Ascending aorta (tissue), 2 donors: ENCODE measurements around the gene EPC1. TPM values are rescaled to one million over a fixed set of nuclear protein-coding genes. Genes with fewer than 3 reads are reported as not detected.

Source experiments
- DNase-seq, 2 donors: peaks; one replicate each; pipeline ENCODE4 v3.0.0-alpha.2; 2019; ENCODE audit warnings: low spot score in 2 of 2
- H3K27ac ChIP-seq, 2 donors: fragments of 200-600 bp; sonication (generic); one replicate each; pipeline ENCODE4 v1.5.1; 2016 to 2017; ENCODE audit warnings: mild to moderate bottlenecking in 1 of 2
- H3K27me3 ChIP-seq: fragments of 200-600 bp; sonication (generic); one replicate; pipeline ENCODE4 v1.5.1; 2017
- H3K36me3 ChIP-seq, 2 donors: fragments of 200-600 bp; sonication (generic); one replicate each; pipeline ENCODE4 v1.5.1; 2016
- H3K4me1 ChIP-seq, 2 donors: fragments of 200-600 bp; sonication (generic); one replicate each; pipeline ENCODE4 v1.5.1; 2016 to 2017; ENCODE audit warnings: mild to moderate bottlenecking in 1 of 2
- H3K4me3 ChIP-seq, 2 donors: fragments of 200-600 bp; sonication (generic); one replicate each; pipeline ENCODE4 v1.5.1; 2016 to 2017; ENCODE audit warnings: mild to moderate bottlenecking in 1 of 2
- H3K9me3 ChIP-seq, 2 donors: fragments of 200-600 bp; sonication (generic); one replicate each; pipeline ENCODE4 v1.5.1; 2016
- intact Hi-C: fragments of 100-400 bp; cut with DNase I; formaldehyde crosslinking; loops from one replicate; pipeline ENCODE4 v1.15.1; 2023
- total RNA-seq: library from RNA; depleted of rRNA; stranded (reverse); fragments of >200 nt; gene quantifications from one replicate; pipeline ENCODE4 v1.1.0, GENCODE V29; 2016
- TF ChIP-seq, protein P1 (sequence below), 3 experiments: fragments of 200-600 bp in 2 of 3; fragments of 450-650 bp in 1 of 3; sonication (generic) in 2 of 3; IDR thresholded peaks; one replicate each; pipeline ENCODE4 v1.5.1; 2016 to 2019; ENCODE audit warnings: antibody characterized with exemption in 3 of 3, mild to moderate bottlenecking in 1 of 3, moderate library complexity in 1 of 3

EPC1 gene
- total RNA-seq, 1 donor from 2014 or later = 31.4 TPM

DNA sequence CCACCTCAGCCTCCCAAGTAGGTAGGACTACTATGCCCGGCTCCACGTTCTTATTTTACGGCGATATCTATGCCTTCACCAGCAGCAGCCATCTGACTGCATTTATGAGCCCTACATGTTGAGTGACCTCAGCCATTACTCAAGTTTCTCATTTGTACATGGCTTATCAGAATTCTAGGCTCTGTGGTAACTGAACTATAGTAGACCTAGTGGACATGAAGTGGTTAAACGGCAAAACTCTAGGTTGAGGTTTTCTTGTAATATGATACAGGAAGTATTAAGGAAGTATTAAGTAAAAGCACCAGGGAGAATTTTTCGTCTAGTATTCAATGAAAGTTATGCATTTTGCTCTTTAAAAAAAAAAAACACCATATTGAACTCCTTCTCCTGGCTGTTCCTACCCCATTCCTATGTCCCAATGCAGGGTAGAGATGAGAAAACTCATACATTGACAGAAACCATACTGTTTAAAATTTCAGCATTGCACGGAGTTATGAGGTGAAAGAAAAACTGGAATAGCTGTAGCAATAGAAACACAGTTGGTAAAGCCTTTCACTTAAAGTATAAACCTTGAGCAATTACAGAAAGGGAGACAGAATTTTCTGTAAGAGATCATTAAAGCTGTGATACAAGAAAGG is 39.8 kb upstream of the EPC1 start:
- TF ChIP-seq, protein P1, sequence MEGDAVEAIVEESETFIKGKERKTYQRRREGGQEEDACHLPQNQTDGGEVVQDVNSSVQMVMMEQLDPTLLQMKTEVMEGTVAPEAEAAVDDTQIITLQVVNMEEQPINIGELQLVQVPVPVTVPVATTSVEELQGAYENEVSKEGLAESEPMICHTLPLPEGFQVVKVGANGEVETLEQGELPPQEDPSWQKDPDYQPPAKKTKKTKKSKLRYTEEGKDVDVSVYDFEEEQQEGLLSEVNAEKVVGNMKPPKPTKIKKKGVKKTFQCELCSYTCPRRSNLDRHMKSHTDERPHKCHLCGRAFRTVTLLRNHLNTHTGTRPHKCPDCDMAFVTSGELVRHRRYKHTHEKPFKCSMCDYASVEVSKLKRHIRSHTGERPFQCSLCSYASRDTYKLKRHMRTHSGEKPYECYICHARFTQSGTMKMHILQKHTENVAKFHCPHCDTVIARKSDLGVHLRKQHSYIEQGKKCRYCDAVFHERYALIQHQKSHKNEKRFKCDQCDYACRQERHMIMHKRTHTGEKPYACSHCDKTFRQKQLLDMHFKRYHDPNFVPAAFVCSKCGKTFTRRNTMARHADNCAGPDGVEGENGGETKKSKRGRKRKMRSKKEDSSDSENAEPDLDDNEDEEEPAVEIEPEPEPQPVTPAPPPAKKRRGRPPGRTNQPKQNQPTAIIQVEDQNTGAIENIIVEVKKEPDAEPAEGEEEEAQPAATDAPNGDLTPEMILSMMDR (IDR thresholded peaks at IDR 0.05) = no peak
- DNase-seq = no peak
- Histone ChIP-seq H3K9me3 (no peaks in the 10 kb centered on the region), H3K27me3 (no peaks in the 10 kb centered on the region), H3K4me3 (no peak overlapping the region), H3K27ac (no peak overlapping the region), H3K36me3 (no peaks in the 10 kb centered on the region), H3K4me1 (no peaks in the 10 kb centered on the region)
- intact Hi-C loops = no loop called here

DNA sequence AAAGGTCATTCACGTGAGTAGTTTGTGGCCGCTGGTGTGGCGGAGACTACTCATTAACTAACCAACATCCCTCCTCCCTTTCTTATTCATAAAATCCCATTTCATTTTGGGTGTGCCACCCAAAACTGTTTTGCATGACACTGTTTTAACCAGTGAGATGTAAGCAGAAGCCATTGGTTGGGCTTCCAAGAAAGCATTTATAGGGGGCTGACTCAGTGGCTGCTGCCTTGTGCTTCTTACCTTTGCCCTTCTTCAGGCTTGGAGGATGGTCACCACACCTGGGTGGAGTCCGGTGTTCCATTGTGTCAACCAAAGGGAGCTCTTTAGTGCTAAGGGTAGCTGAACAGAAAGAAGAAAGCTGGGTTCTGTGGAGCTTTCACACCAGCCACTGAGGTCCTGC is 37.2 kb upstream of the EPC1 start:
- Histone ChIP-seq H3K27ac (no peak overlapping the region), H3K4me1 (peaks cover 0 to 6% of the 10 kb centered on the region in 2 donors), H3K9me3 (no peaks in the 10 kb centered on the region), H3K36me3 (no peaks in the 10 kb centered on the region), H3K27me3 (no peaks in the 10 kb centered on the region), H3K4me3 (no peak overlapping the region)
- no peak for DNase-seq
- TF ChIP-seq, protein P1 (IDR thresholded peaks at IDR 0.05) = no peak
- intact Hi-C loops = no loop called here

DNA sequence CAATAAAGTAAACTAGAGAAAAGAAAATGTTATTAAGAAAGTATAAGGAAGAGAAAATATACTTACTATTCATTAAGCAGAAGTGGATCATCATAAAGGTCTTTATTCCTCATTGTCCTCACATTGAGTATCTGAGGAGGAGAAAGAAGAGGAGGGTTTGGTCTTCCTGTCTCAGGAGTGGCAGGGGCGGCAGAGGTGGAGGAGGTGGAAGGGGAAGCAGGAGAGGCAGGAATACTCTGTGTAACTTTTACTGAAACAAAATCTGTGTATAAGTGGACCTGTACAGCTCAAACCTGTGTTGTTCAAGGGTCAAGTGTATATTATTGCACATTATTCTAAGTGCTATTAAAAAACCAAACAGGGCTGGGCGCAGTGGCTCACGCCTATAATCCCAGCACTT is 34.2 kb upstream of the EPC1 start:
- H3K27me3 ChIP-seq = no peaks in the 10 kb centered on the region
- TF ChIP-seq, protein P1 (IDR thresholded peaks at IDR 0.05) = no peak
- H3K4me3 ChIP-seq = no peak overlapping the region
- DNase-seq = no peak
- no peaks in the 10 kb centered on the region for H3K36me3 ChIP-seq
- intact Hi-C loops = no loop called here
- peak overlapping the region in 1 of 2 donors; percentile 8 for H3K27ac ChIP-seq
- no peaks in the 10 kb centered on the region for H3K9me3 ChIP-seq
- peaks cover 0 to 6% of the 10 kb centered on the region in 2 donors for H3K4me1 ChIP-seq

DNA sequence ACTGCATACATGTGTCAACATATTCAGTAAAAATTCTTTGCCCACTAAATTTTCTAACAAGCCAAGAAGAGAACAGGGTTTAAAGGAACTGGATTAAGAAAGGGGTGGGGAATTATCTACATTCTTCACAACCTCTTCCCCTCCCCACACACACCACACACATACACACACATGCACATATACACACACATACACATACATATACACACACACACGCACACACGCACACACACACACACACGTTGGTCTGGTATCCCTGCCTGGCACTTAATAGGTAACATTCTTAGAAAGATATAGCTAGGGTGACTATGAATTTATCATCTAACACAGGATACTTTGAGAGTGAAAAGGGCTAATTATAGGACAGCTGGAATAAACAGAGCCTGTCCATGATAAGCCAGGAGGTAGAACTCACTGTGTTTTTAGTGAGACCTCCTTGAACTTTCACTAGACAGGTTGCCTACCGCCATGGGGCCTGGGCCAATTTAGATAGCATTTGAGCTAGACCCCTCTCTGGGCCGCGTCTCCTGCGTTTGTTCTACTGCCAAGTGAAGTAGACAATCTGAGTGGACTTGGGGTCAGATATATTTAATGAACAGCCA is 33.1 kb upstream of the EPC1 start:
- Histone ChIP-seq H3K4me1 (peaks cover 0 to 10% of the 10 kb centered on the region in 2 donors), H3K27me3 (no peaks in the 10 kb centered on the region), H3K27ac (peak overlapping the region; percentile 63 to 82), H3K4me3 (peak overlapping the region in 1 of 2 donors; percentile 87), H3K9me3 (no peaks in the 10 kb centered on the region), H3K36me3 (no peaks in the 10 kb centered on the region)
- DNase-seq = no peak
- TF ChIP-seq, protein P1 (IDR thresholded peaks at IDR 0.05) = no peak
- intact Hi-C loops = loop anchor here (2.0 kb wide), 2 partner anchors 33 to 67 kb away; partner anchors contain the start of genes CCDC7 and EPC1

DNA sequence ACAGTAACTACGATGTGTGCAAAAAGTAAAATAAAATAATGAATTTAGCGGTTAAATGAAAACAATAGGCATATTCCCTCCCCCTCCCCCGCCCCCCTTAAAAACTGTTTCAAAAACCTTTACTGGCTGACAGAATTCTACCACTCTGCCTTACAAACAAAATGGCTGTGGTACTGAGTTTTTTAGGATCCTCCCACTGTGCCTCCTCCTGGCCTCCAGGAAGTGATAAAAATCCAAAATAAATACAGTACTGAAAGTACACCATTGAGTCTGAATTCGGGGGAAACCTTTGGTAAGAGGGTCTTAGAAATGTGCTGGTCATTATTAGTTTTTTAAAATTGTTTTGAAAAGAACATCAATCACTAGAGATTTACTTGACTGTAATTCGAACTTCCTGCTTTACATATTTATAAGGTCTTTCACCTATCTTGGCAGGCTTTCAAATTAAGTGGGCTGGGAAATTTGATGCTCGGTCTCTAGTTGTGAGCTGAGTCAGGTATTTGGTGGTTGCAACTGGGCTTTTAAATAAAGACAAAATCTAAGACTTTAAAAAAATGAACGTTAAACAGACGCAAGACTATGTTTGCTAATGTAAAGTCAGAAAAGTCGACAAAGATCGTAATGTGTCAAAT is 32.5 kb upstream of the EPC1 start:
- TF ChIP-seq, protein P1 (IDR thresholded peaks at IDR 0.05) = no peak
- DNase-seq = no peak
- H3K36me3 ChIP-seq = no peaks in the 10 kb centered on the region
- peak overlapping the region; percentile 70 to 87 for H3K4me3 ChIP-seq
- intact Hi-C loops = loop anchor here (2.0 kb wide), 2 partner anchors 33 to 67 kb away; partner anchors contain the start of genes CCDC7 and EPC1
- H3K27me3 ChIP-seq = no peaks in the 10 kb centered on the region
- peak overlapping the region; percentile 63 to 82 for H3K27ac ChIP-seq
- H3K4me1 ChIP-seq = peaks cover 0 to 10% of the 10 kb centered on the region in 2 donors
- H3K9me3 ChIP-seq = no peaks in the 10 kb centered on the region
